ENCODE data around the gene GLE1.

GRCh38 chr9:128577206-128577605 is 72.7 kb downstream of the GLE1 start:
- TF ChIP-seq CTCF (IDR thresholded peaks at IDR 0.05) (no peak), POLR2A (IDR thresholded peaks at IDR 0.05) (no peak)
